HUES48 (cell line): Measurements from ENCODE around the gene FBN1.

Experiments
- H3K27ac ChIP-seq: one replicate; pipeline ENCODE4 v1.7.0; 2013; ENCODE audit warnings: low read depth, low read length, inconsistent platforms
- H3K27me3 ChIP-seq: 2 replicates; pipeline ENCODE4 v1.6.1; 2013; ENCODE audit warnings: mild to moderate bottlenecking, low read length; ENCODE audit not compliant: control insufficient read depth, insufficient read depth
- H3K36me3 ChIP-seq: 2 replicates; pipeline ENCODE4 v1.6.1; 2013; ENCODE audit warnings: low read length; ENCODE audit not compliant: control insufficient read depth, insufficient read depth
- H3K4me1 ChIP-seq: 2 replicates; pipeline ENCODE4 v1.6.1; 2013; ENCODE audit warnings: mild to moderate bottlenecking, low read length; ENCODE audit not compliant: control insufficient read depth, insufficient read depth
- H3K4me3 ChIP-seq: 2 replicates; pipeline ENCODE4 v1.5.1; 2013; ENCODE audit warnings: mild to moderate bottlenecking, low read depth, low read length
- H3K9ac ChIP-seq: 2 replicates; pipeline ENCODE4 v1.6.1; 2013; ENCODE audit warnings: mild to moderate bottlenecking, low read depth, low read length, moderate library complexity
- H3K9me3 ChIP-seq: 2 replicates; pipeline ENCODE4 v1.6.1; 2013; ENCODE audit warnings: low read length; ENCODE audit not compliant: control insufficient read depth, insufficient read depth

The FBN1 gene

DNA sequence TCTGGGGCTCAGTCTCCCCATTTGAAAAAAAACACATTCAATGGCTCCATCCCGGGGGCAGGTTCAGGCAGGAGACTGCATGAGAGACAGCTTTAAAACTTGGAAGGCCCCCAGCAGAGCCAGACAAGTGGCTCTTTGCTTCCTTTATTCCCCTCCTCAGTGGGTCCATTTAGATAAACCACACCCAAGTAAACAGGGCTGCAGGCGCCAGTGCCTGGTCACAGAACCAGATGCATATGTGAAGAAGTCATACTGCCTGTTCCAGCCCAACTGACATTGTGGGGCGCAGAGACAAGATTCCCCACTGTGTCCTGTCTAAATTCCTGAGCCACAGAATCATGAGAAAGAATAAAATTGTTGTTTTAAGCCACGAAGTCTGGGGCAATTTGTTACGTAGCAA lies 9.0 kb downstream of the FBN1 start:
- no peak overlapping the region for H3K4me3 ChIP-seq
- peaks cover under 1% of the 10 kb centered on the region; the same call in 1 of the 2 replicates for H3K4me1 ChIP-seq
- no peak overlapping the region for H3K9ac ChIP-seq
- H3K27me3 ChIP-seq = no peaks in the 10 kb centered on the region
- no peaks in the 10 kb centered on the region for H3K9me3 ChIP-seq
- no peaks in the 10 kb centered on the region for H3K36me3 ChIP-seq
- H3K27ac ChIP-seq = no peak overlapping the region

GRCh38 chr15:48634893-48635292 lies 10.6 kb downstream of the FBN1 start:
- H3K36me3 ChIP-seq = no peaks in the 10 kb centered on the region
- H3K4me1 ChIP-seq = peaks cover 13% of the 10 kb centered on the region
- no peaks in the 10 kb centered on the region for H3K27me3 ChIP-seq
- no peak overlapping the region for H3K9ac ChIP-seq
- no peak overlapping the region for H3K27ac ChIP-seq
- no peak overlapping the region for H3K4me3 ChIP-seq
- no peaks in the 10 kb centered on the region for H3K9me3 ChIP-seq

DNA sequence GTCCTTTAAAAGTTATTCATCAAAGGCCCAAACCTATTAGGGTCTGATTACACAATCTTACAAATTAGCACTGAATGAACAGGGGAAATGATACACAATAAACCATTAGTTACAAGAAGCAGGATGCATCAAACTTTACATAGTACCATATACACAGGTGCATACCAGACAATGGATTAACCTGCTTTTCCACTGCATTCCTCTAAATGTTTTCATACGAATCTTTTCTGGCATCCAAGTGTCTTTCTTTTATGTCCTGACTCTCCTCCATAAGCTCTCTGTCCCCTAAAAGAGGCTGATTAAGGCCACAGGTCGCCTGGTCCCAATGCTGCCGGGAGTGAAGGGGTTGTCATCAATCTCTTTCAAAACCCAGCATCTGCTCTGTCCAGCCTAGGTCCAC lies 11.4 kb downstream of the FBN1 start:
- H3K9me3 ChIP-seq = no peaks in the 10 kb centered on the region
- H3K27me3 ChIP-seq = no peaks in the 10 kb centered on the region
- no peak overlapping the region for H3K9ac ChIP-seq
- H3K36me3 ChIP-seq = no peaks in the 10 kb centered on the region
- no peak overlapping the region for H3K27ac ChIP-seq
- peaks cover 13% of the 10 kb centered on the region for H3K4me1 ChIP-seq
- H3K4me3 ChIP-seq = no peak overlapping the region

- Histone ChIP-seq H3K27me3 (no peaks in the 10 kb centered on the region), H3K27ac (no peak overlapping the region), H3K4me3 (no peak overlapping the region), H3K36me3 (no peaks in the 10 kb centered on the region), H3K9ac (no peak overlapping the region), H3K4me1 (peaks cover 13% of the 10 kb centered on the region), H3K9me3 (no peaks in the 10 kb centered on the region)
Measured at GRCh38 chr15:48632651-48633050, 12.9 kb downstream of the FBN1 start.

- Histone ChIP-seq H3K27ac (no peak overlapping the region), H3K9me3 (no peaks in the 10 kb centered on the region), H3K27me3 (no peaks in the 10 kb centered on the region), H3K4me1 (peaks cover 13% of the 10 kb centered on the region), H3K4me3 (no peak overlapping the region), H3K36me3 (no peaks in the 10 kb centered on the region), H3K9ac (no peak overlapping the region)
Measured at GRCh38 chr15:48631176-48631770, 14.2 kb downstream of the FBN1 start.

DNA sequence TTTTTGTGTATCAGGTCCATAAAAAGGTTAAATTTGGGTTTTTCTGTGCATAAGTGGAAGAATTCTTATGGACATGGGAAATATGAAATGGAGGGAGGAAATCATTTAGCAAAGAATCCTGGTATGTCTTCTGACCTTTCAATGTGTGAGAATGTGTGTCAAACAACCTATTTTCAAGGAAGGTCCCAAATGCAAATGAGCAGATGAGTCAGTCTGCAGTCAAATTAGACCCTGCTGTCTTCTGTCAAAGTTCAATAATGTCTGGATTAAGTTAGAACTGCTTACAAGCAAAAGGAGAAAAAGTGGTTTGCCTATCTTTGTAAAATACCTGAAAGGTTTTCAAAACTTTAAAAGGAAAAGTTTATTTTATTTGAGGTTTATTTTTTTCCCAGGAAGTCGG lies 15.3 kb downstream of the FBN1 start:
- Histone ChIP-seq H3K4me3 (no peak overlapping the region), H3K9ac (no peak overlapping the region), H3K36me3 (no peaks in the 10 kb centered on the region), H3K4me1 (peaks cover 13% of the 10 kb centered on the region), H3K27ac (no peak overlapping the region), H3K27me3 (no peaks in the 10 kb centered on the region), H3K9me3 (no peaks in the 10 kb centered on the region)

GRCh38 chr15:48628832-48629231 lies 16.7 kb downstream of the FBN1 start:
- no peak overlapping the region for H3K9ac ChIP-seq

GRCh38 chr15:48627260-48627940 lies 18.1 kb downstream of the FBN1 start:
- peaks cover 13% of the 10 kb centered on the region for H3K4me1 ChIP-seq
- H3K36me3 ChIP-seq = no peaks in the 10 kb centered on the region
- H3K9ac ChIP-seq = no peak overlapping the region
- no peaks in the 10 kb centered on the region for H3K27me3 ChIP-seq
- no peak overlapping the region for H3K27ac ChIP-seq
- H3K9me3 ChIP-seq = no peaks in the 10 kb centered on the region
- H3K4me3 ChIP-seq = no peak overlapping the region

More at GRCh38 chr15:48628832-48629231, 16.7 kb downstream of the FBN1 start:
- H3K36me3 ChIP-seq = no peaks in the 10 kb centered on the region
- H3K27ac ChIP-seq = no peak overlapping the region
- H3K27me3 ChIP-seq = no peaks in the 10 kb centered on the region
- H3K4me3 ChIP-seq = no peak overlapping the region
- no peaks in the 10 kb centered on the region for H3K9me3 ChIP-seq
- peaks cover 13% of the 10 kb centered on the region for H3K4me1 ChIP-seq

GRCh38 chr15:48625126-48625525 lies 20.4 kb downstream of the FBN1 start:
- Histone ChIP-seq H3K9ac (no peak overlapping the region), H3K9me3 (no peaks in the 10 kb centered on the region), H3K4me3 (no peak overlapping the region), H3K36me3 (no peaks in the 10 kb centered on the region), H3K4me1 (no peaks in the 10 kb centered on the region), H3K27ac (no peak overlapping the region), H3K27me3 (no peaks in the 10 kb centered on the region)

DNA sequence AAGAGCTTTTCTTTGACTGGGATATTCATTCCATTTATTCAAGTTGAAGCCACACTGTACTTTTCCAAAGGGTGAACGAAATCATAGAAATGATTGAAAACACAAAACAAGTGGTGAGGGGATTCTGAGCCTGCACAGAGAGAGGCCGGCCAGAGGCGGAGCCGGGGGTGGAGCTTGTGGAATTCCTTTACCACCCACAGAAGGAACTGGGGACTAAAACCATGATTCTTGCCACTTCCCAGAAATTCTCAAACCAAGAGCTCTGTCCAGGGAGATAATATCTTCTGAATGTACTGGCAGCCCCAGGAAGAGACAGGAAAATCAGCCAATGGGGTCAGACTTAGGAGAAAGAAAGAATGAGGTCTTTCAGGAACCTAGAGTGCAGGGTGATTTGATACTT lies 20.8 kb downstream of the FBN1 start:
- H3K4me1 ChIP-seq = no peaks in the 10 kb centered on the region
- H3K9me3 ChIP-seq = no peaks in the 10 kb centered on the region
- H3K27ac ChIP-seq = no peak overlapping the region
- H3K4me3 ChIP-seq = no peak overlapping the region
- no peaks in the 10 kb centered on the region for H3K36me3 ChIP-seq
- no peaks in the 10 kb centered on the region for H3K27me3 ChIP-seq
- no peak overlapping the region for H3K9ac ChIP-seq

DNA sequence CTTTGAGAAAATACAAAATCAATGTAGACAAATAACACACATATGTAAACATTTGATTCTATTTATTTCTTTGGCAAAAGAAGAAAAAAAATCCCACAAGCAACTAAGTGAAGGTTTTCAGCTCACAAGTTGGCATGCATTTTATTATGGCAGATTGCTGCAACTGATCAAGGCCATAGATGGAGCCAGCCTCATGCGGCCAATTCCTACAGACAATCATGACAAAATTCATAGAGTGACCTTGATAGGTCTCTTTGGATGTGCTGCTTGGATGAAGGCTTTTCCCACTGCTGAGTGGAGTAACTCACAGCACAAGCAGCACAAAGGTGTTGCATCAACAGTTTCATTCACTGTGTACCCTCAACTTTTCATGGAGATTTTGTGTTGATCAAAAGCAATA lies 22.1 kb downstream of the FBN1 start:
- no peaks in the 10 kb centered on the region for H3K27me3 ChIP-seq
- H3K4me3 ChIP-seq = no peak overlapping the region
- no peaks in the 10 kb centered on the region for H3K9me3 ChIP-seq
- no peaks in the 10 kb centered on the region for H3K4me1 ChIP-seq
- no peaks in the 10 kb centered on the region for H3K36me3 ChIP-seq
- no peak overlapping the region for H3K9ac ChIP-seq
- no peak overlapping the region for H3K27ac ChIP-seq
